Hindlimb muscle (tissue), 1 donor: Measurements from ENCODE around the gene RGS14. TPM values are rescaled to one million over a fixed set of nuclear protein-coding genes. Genes with fewer than 3 reads are reported as not detected.

Experiments
- DNase-seq: peaks from one replicate; pipeline ENCODE4 v3.0.0-alpha.2; 2013
- polyA plus RNA-seq: library from polyadenylated mRNA; unstranded; fragments of 120-200 nt; gene quantifications from one replicate; pipeline ENCODE4 v1.2.1, GENCODE V29; 2013; ENCODE audit not compliant: insufficient read length

RGS14 gene, protein sequence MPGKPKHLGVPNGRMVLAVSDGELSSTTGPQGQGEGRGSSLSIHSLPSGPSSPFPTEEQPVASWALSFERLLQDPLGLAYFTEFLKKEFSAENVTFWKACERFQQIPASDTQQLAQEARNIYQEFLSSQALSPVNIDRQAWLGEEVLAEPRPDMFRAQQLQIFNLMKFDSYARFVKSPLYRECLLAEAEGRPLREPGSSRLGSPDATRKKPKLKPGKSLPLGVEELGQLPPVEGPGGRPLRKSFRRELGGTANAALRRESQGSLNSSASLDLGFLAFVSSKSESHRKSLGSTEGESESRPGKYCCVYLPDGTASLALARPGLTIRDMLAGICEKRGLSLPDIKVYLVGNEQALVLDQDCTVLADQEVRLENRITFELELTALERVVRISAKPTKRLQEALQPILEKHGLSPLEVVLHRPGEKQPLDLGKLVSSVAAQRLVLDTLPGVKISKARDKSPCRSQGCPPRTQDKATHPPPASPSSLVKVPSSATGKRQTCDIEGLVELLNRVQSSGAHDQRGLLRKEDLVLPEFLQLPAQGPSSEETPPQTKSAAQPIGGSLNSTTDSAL
- polyA plus RNA-seq: 17.7 TPM

GRCh38 chr5:177357459-177358351, at the start of gene RGS14:
Gene RGS14, plus strand, starts transcription at chr5:177357924. Its CDS starts 101 bp downstream, at chr5:177358025.
- no peak for DNase-seq

- no peak for DNase-seq
These were observed 49.0 kb upstream of the RGS14 start for GRCh38 chr5:177308740-177309139.

GRCh38 chr5:177309351-177310191, 48.2 kb upstream of the RGS14 start:
- DNase-seq: peak; percentile 52

DNA sequence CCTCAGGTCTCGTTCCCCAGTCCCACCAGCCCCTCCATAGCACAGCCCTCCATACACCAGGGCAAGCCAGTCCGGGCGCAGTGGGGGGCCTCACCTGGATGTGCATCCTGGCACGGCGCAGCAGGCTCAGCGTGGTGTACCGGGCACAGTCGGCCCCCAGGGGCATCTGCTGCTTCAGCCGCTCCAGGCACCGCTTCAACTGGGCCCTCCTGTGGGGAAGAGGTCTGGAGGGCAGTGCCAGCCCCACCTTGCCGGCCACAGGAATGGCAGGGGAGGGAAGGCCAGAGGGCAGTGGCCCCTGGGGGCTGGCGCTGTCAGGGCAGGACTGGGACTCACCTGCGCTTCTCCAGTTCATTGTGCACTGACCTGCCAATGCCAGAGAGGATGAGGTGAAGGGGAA, 47.4 kb upstream of the RGS14 start:
- no peak for DNase-seq

- peak; percentile 42 for DNase-seq
These were observed 46.9 kb upstream of the RGS14 start for GRCh38 chr5:177310757-177311391.

DNA sequence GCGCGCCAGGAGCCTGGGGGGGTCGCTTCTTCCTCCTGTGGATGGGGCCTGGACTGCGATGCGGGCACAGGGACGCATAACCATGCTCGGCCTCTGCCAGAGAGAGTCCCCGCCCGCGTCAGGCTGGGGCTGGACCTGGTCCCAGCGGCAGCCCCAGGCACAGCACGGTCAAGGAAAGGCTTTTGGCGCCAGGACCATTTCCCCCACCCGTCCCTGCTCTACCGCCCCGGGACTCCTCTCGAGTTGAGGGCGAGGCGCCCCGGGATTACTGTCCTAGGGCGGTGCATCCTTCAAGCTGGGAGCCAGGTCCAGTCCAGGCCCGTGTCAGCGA, 46.4 kb upstream of the RGS14 start:
- DNase-seq: no peak

DNA sequence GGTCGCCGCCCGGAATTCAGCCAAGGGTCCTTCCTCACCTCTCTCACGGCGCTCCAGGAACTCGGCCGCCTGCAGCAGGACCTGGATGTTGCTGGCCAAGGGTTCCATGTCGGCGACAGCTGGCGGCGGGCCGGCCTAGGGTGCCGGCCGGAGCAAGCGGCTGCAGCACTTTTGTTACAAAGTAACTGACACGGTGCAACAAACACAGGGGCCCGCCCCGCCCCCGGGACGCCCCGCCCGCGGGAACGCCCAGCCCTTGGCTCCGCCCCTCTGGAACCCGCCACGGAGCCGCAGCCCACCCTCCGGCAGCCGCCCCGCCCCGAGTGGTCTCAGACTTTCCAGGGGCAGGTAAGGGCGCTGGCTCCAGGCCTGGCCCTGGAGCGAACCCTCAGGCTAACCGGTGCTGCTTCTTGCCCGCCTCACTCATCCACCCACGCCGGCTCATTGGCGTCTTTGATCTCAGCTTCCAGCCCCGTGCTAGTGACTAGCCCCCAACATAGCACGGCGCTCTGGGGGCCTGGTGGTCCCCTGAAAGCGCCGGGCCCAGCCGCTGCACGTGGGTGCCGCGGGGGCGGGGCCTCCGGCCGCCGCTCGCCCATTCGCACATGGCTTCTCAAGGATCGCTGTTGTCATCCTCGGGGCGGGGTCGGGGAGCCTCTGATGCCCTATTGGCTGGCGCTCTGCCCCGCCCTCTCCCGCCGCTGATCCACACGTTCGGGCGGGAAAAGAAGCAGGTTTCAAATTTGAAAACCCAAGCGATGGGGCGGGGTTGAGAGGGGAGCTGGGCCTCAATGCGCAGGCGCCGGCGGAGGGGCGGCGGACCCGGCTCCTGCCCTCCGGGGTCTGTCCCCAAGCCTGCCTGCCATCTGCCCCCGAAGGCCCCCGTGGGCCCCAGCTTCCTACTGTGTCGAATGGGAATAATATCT, 45.7 kb upstream of the RGS14 start, which contains the start of gene MXD3:
Gene MXD3, minus strand, starts transcription at position 176 of the 926 bp plus-strand sequence. Its CDS starts 68 bp downstream, at position 108.
- peak; percentile 93 for DNase-seq

DNA sequence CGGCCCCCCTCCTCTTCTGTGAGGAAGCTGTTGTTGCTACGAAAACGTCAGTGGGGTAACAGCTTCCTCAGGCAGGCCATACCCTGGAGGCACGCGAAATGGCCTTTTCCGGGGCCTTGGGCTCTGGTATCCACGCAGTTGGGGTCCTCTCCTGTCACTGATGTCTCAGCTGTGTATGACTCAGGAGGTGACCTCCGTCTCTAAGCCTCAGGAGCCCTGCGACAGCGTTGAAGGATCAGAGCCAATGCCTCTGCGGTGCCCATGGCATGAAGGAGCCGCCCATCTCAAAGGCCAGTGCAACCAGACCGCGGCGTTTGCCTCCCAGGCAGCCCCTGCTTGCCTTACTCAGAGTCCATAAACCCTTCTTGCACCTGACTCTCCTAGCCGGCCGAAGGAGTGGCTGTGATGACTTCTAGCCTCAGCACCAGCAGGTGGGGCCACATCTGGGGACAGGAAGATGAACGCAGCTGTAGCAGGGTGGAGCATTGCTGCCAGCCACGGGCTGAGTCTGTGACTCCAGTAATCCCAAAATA, 45.0 kb upstream of the RGS14 start:
- no peak for DNase-seq

GRCh38 chr5:177313561-177314259, 44.0 kb upstream of the RGS14 start:
- no peak for DNase-seq

GRCh38 chr5:177314376-177315342, 43.1 kb upstream of the RGS14 start:
- no peak for DNase-seq

DNA sequence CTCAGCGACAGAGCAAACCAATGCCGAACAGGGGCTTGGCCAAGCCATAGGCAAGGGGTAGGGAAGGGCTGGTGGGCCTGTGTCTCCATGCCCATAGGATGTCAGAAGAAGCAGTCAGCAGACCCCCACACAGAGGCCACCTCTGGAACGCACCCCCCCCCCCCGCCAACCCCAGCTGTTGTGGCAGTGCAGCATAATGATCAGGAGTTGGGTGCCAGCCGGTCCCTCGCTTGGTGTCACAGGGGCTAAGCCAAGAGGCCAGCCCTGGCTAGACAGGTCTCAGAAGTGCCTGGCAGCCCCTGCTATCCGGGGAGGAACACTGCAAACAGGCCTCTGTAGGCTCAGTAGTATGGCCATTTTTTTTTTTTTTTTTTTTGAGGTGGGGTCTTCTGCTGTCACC, 42.3 kb upstream of the RGS14 start:
- no peak for DNase-seq

DNA sequence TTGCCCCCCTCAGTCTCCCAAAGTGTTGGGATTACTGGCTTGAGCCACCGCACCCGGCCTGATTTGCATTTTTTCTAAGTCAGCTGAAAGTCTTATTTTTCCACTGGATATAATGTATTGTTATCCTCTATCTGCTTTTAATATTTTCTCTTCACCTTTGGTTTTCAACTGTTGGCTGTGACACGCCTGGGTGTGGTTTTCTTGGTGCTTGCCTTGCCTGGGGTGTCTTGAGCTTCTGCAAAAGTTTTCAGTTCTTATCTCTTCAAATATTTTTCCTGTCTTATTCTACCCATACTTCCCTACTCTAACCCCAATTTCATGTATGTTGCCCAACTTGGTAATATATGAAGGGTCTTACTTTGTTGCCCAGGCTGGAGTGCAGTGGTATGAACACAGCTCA, 41.7 kb upstream of the RGS14 start:
- no peak for DNase-seq

DNA sequence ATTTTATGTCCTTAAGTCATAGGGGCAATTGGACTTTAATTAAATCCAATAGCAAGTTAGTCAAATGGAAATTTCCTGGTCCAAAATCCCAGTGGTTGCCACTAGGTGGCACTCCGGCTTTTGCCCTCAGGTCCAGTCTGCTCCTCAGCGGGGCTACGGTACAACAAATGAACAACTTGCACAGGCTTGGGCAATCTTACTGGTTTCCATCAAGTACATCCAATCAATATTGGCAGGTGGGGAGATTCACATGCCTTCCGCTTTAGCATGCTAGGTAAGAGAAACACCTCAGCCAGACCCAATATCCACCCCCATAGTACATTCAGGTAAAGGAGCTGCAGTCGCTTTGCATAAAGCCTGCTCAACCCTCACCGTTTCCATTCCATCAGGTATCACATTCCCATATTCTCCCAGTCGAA, 39.8 kb upstream of the RGS14 start:
- DNase-seq: peak; percentile 53

- no peak for DNase-seq
These were observed 37.7 kb upstream of the RGS14 start for GRCh38 chr5:177319913-177320588.

DNA sequence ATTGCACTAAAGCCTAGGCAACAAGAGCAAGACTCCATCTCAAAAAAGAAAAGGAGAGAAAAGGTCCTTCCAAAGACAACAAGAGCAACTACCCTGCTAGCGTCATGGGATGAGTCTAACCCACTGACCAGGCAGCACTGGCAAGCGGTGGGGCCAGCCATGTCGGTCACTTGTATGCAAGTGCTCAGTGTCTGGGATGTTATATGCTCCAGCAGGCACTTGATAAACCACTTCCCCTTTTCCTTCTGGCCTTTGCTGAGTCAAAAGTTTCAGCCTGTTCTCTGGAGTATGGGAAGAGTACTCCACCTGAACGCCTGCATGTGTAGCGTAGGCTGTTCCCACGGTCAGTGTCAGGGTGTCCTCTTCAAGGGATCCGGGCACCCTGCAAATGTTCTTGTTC, 36.8 kb upstream of the RGS14 start:
- no peak for DNase-seq

DNA sequence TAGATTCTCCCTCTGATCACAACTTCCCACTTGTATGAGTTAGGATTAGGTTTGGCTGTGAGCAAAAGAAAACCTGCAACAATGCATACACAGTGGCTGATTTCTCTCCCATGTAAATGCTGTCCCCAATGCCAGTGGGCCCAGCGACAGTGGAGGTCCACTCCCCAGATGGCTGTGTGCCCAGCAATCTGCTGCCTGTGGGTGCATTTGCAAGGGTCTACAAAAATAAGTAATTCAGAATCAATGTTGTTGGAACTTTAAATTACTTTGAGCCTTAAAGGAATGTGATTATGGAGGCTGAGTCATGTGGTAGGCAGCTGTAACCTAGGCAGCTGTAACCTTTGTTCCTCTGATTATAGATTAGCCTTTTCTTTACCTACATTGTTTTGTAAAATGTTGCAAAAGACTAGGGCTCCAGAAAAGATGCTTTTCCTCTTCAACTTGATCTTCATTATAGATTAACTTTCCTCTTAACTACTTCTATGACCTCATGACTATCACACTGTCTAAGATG, 31.8 kb upstream of the RGS14 start:
- DNase-seq: no peak
